ENCODE data around the gene SLC25A3. TPM values are rescaled to one million over a fixed set of nuclear protein-coding genes. Genes with fewer than 3 reads are reported as not detected.

The SLC25A3 gene
- total and polyA plus RNA-seq, 9 of the 15 experiments (the other 6 are each of a cell fraction or from before 2014, with no cell fraction given): 264 to 766 (median 495) TPM

GRCh38 chr12:98594050-98594835, 757 bp downstream of the SLC25A3 start (continued):
- TF ChIP-seq PHF20 (IDR thresholded peaks at IDR 0.05; ENCODE audit: partially characterized antibody) (no peak), RBBP5 (IDR thresholded peaks at IDR 0.05; ENCODE audit: borderline replicate concordance, insufficient read depth, low read length, poor library complexity, severe bottlenecking) (peak; percentile 22), SRSF3 (IDR thresholded peaks at IDR 0.05; ENCODE audit: insufficient read depth, low read length) (0 out of 2 replicates have a peak, but pooled peaks have one; percentile 72), TOE1 (IDR thresholded peaks at IDR 0.05; ENCODE audit: borderline replicate concordance) (no peak), TOE1 (CRISPR knock-in tag; IDR thresholded peaks at IDR 0.05; ENCODE audit: borderline replicate concordance, low read depth) (peak; percentile 45; the same call in 1 of the 2 replicates), SMC3 (conservative IDR thresholded peaks at IDR 0.05; ENCODE audit: insufficient read depth, low read depth, low read length) (no peak), HMBOX1 (IDR thresholded peaks at IDR 0.05) (peak; percentile 86), ZC3H4 (CRISPR knock-in tag; IDR thresholded peaks at IDR 0.05; ENCODE audit: borderline replicate concordance) (peak; percentile 94), ZNF511 (CRISPR knock-in tag; IDR thresholded peaks at IDR 0.05) (0 out of 2 replicates have a peak, but pooled peaks have one; percentile 2), POLR2AphosphoS5 (IDR thresholded peaks at IDR 0.05; ENCODE audit: control insufficient read depth, insufficient read depth, low read depth, low read length) (0 out of 2 replicates have a peak, but pooled peaks have one; percentile 6), ZNF609 (CRISPR knock-in tag; IDR thresholded peaks at IDR 0.05; ENCODE audit: borderline replicate concordance) (0 out of 2 replicates have a peak, but pooled peaks have one; percentile 37), CREBBP (IDR thresholded peaks at IDR 0.05; ENCODE audit: low read depth, low read length) (no peak), HCFC1 (IDR thresholded peaks at IDR 0.05; ENCODE audit: low read depth, low read length) (no peak), AFF4 (CRISPR knock-in tag; IDR thresholded peaks at IDR 0.05) (peak; percentile 75; the same call in 1 of the 2 replicates)

Measured in K562 (cell line).